ENCODE data around the gene STX10.
"Not testable (repeated sequence)": the region's sequence is repeated elsewhere in the genome, so short reads cannot be mapped to it uniquely, and the experiment has no call there.

DNA sequence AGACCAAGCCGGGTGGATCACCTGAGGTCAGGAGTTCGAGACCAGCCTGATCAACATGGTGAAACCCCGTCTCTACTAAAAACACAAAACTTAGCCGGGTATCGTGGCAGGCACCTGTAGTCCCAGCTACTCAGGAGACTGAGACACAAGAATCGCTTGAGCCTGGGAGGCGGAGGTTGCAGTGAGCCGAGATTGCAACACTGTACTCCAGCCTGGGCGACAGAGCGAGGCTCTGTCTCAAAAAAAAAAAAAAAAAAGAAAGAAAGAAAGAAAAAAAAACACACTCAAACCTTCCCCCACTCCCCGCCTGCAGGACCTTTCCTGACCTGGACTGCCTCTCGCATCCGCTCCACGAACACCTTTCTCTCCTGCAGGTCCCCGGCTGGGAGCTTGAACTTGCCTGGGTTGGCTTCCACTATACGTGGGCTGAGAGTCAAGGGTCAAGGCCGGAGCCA is 975 bp downstream of the STX10 start:
- TF ChIP-seq RFX5 (IDR thresholded peaks at IDR 0.05; ENCODE audit: low read length); RAD21 (IDR thresholded peaks at IDR 0.05; ENCODE audit: low read length); EP300 (IDR thresholded peaks at IDR 0.05; ENCODE audit: borderline replicate concordance in 1 of 2, low read depth in 1 of 2, low read length in 1 of 2); MXI1 (IDR thresholded peaks at IDR 0.05; ENCODE audit: low read depth, low read length); YY1 (IDR thresholded peaks at IDR 0.05; ENCODE audit: low read depth); SIN3A (IDR thresholded peaks at IDR 0.05; ENCODE audit: borderline replicate concordance, low read depth, low read length); RXRA (IDR thresholded peaks at IDR 0.05; ENCODE audit: borderline replicate concordance, low read depth): not testable (repeated sequence)
- TF ChIP-seq, protein P1, sequence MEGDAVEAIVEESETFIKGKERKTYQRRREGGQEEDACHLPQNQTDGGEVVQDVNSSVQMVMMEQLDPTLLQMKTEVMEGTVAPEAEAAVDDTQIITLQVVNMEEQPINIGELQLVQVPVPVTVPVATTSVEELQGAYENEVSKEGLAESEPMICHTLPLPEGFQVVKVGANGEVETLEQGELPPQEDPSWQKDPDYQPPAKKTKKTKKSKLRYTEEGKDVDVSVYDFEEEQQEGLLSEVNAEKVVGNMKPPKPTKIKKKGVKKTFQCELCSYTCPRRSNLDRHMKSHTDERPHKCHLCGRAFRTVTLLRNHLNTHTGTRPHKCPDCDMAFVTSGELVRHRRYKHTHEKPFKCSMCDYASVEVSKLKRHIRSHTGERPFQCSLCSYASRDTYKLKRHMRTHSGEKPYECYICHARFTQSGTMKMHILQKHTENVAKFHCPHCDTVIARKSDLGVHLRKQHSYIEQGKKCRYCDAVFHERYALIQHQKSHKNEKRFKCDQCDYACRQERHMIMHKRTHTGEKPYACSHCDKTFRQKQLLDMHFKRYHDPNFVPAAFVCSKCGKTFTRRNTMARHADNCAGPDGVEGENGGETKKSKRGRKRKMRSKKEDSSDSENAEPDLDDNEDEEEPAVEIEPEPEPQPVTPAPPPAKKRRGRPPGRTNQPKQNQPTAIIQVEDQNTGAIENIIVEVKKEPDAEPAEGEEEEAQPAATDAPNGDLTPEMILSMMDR (IDR thresholded peaks at IDR 0.05) = not testable (repeated sequence)
- TF ChIP-seq, protein P2, sequence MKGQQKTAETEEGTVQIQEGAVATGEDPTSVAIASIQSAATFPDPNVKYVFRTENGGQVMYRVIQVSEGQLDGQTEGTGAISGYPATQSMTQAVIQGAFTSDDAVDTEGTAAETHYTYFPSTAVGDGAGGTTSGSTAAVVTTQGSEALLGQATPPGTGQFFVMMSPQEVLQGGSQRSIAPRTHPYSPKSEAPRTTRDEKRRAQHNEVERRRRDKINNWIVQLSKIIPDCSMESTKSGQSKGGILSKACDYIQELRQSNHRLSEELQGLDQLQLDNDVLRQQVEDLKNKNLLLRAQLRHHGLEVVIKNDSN (IDR thresholded peaks at IDR 0.05; ENCODE audit: borderline replicate concordance, low read depth) = not testable (repeated sequence)
